Dendritic cell treated with granulocyte-macrophage colony-stimulating factor and Interleukin-4, amounts not matched to agents 40 ng/mL and 50 ng/mL, for 4 days (primary cell): ENCODE results near the gene NMRK1.

ENCODE experiments used
- H3K27ac Mint-ChIP-seq: one replicate; pipeline ENCODE4 v1.8.0; 2022; ENCODE audit warnings: mild to moderate bottlenecking, mixed read lengths
- H3K27me3 Mint-ChIP-seq: one replicate; pipeline ENCODE4 v1.8.0; 2022; ENCODE audit warnings: mild to moderate bottlenecking, mixed read lengths
- H3K36me3 Mint-ChIP-seq: one replicate; pipeline ENCODE4 v1.8.0; 2022; ENCODE audit warnings: low read depth, mixed read lengths
- H3K4me1 Mint-ChIP-seq: one replicate; pipeline ENCODE4 v1.8.0; 2022; ENCODE audit warnings: low read depth, mixed read lengths
- H3K4me3 Mint-ChIP-seq: one replicate; pipeline ENCODE4 v1.8.0; 2022; ENCODE audit warnings: mild to moderate bottlenecking, moderate library complexity, mixed read lengths
- H3K9me3 Mint-ChIP-seq: one replicate; pipeline ENCODE4 v1.8.0; 2022; ENCODE audit warnings: mixed read lengths
- intact Hi-C: fragments of 100-400 bp; cut with micrococcal nuclease; formaldehyde crosslinking; loops from one replicate; pipeline ENCODE4 v1.15.0; 2022

NMRK1 gene

GRCh38 chr9:75027187-75028107 lies 60.5 kb downstream of the NMRK1 start:
- intact Hi-C loops = loop anchor here (1.0 to 5.0 kb wide), 3 partner anchors 61 to 120 kb away; partner anchors contain the start of genes C9orf40, NMRK1 and OSTF1
- H3K4me1 Mint-ChIP-seq = peaks cover 18% of the 10 kb centered on the region
- no peaks in the 10 kb centered on the region for H3K9me3 Mint-ChIP-seq
- H3K27ac Mint-ChIP-seq = peak overlapping the region; percentile 85
- no peaks in the 10 kb centered on the region for H3K27me3 Mint-ChIP-seq
- H3K4me3 Mint-ChIP-seq = peak overlapping the region; percentile 96
- no peaks in the 10 kb centered on the region for H3K36me3 Mint-ChIP-seq

DNA sequence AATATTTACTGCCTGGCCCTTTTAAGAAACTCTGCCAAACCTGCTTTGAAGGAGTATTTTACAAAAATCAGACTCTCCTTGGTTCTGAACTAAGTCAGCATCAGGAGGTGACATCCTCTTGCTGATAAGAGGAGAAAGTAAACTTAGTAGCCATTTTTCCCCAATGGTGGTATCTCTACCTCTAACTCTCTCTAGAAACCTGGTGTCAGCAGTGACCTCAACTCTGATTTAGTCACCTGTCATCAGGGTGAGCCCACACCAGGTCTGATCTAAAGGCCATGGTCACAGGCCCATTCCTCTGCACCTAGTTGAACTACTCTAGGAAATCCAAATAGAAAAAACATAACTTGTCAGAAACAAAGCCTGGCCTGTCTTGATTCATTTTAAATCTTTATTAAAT lies 64.1 kb downstream of the NMRK1 start:
- H3K4me3 Mint-ChIP-seq = no peak overlapping the region
- peaks cover 32% of the 10 kb centered on the region for H3K4me1 Mint-ChIP-seq
- intact Hi-C loops = no loop called here
- no peaks in the 10 kb centered on the region for H3K9me3 Mint-ChIP-seq
- H3K36me3 Mint-ChIP-seq = no peaks in the 10 kb centered on the region
- H3K27ac Mint-ChIP-seq = no peak overlapping the region
- no peaks in the 10 kb centered on the region for H3K27me3 Mint-ChIP-seq

DNA sequence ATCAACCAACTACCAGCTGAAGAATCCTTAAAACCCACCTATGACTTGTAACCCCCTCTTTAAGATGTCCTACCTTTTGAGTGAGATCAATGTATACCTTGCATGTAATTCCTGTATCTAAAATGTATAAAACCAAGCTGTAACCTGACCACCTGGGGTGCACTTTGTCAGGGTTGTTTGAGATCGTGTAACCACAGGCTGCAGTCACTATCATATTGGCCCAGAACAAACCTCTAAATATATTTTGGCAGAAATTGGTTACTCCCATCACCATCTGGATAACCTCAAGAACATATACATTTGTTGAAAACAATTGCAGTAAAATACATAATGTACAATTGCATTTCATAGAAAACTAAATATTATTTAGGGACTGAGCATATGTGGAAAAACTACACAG lies 68.3 kb downstream of the NMRK1 start:
- H3K36me3 Mint-ChIP-seq = peaks cover 6% of the 10 kb centered on the region
- H3K4me3 Mint-ChIP-seq = no peak overlapping the region

GRCh38 chr9:75019022-75019421 lies 68.9 kb downstream of the NMRK1 start:
- H3K9me3 Mint-ChIP-seq = no peaks in the 10 kb centered on the region
- intact Hi-C loops = no loop called here
- H3K4me1 Mint-ChIP-seq = peaks cover 18% of the 10 kb centered on the region
- H3K27ac Mint-ChIP-seq = no peak overlapping the region
- no peak overlapping the region for H3K4me3 Mint-ChIP-seq
- H3K36me3 Mint-ChIP-seq = peaks cover 7% of the 10 kb centered on the region
- no peaks in the 10 kb centered on the region for H3K27me3 Mint-ChIP-seq

More for the DNA sequence above, 68.3 kb downstream of the NMRK1 start:
- Mint-ChIP-seq H3K27me3 (no peaks in the 10 kb centered on the region), H3K4me1 (peaks cover 18% of the 10 kb centered on the region), H3K27ac (no peak overlapping the region), H3K9me3 (no peaks in the 10 kb centered on the region)
- intact Hi-C loops = no loop called here

- Mint-ChIP-seq H3K9me3 (no peaks in the 10 kb centered on the region), H3K36me3 (peaks cover 14% of the 10 kb centered on the region), H3K27ac (no peak overlapping the region), H3K27me3 (no peaks in the 10 kb centered on the region), H3K4me1 (peaks cover 14% of the 10 kb centered on the region), H3K4me3 (no peak overlapping the region)
- intact Hi-C loops = no loop called here
Observed at GRCh38 chr9:75017378-75017777, 70.6 kb downstream of the NMRK1 start.

DNA sequence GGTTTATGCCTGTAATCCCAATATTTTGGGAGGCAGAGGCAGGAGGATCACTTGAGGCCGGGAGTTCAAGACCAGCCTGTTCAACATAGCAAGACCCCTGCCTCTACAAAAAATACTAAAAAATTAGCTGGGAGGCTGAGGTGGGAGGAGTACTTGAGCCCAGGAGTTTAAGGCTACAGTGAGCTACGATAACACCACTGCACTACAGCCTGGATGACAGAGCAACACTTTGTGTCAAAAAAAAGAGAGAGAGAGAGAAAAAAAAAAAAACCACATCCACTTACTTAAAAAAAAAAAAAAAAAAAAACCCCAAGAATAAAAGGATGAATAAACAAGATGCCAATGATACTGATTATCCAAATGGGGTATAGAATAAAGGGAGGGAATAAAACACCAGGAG lies 74.2 kb downstream of the NMRK1 start:
- Mint-ChIP-seq H3K4me3 (no peak overlapping the region), H3K4me1 (no peaks in the 10 kb centered on the region), H3K36me3 (peaks cover 20% of the 10 kb centered on the region), H3K27me3 (no peaks in the 10 kb centered on the region), H3K9me3 (no peaks in the 10 kb centered on the region), H3K27ac (no peak overlapping the region)
- intact Hi-C loops = no loop called here
